Lower lobe of right lung (tissue), 2 donors: ENCODE data around the gene ZDHHC4. TPM values are rescaled to one million over a fixed set of nuclear protein-coding genes. Genes with fewer than 3 reads are reported as not detected.

Source experiments
- ATAC-seq, 2 donors: fragments of 200-7000 bp; cut with Tn5 transposase; one replicate each; pipeline ENCODE4 v1.9.1; 2020 to 2022; ENCODE audit warnings: mild to moderate bottlenecking in 2 of 2, moderate library complexity in 2 of 2
- DNase-seq: peaks from one replicate; pipeline ENCODE4 v3.0.0-alpha.2; 2020
- H3K27ac ChIP-seq: fragments of 200-600 bp; one replicate; pipeline ENCODE4 v1.8.0; 2022
- H3K27me3 ChIP-seq: fragments of 200-600 bp; one replicate; pipeline ENCODE4 v1.8.0; 2022; ENCODE audit warnings: low read depth
- H3K36me3 ChIP-seq: fragments of 200-600 bp; one replicate; pipeline ENCODE4 v1.8.0; 2022; ENCODE audit warnings: mild to moderate bottlenecking
- H3K4me1 ChIP-seq: fragments of 200-600 bp; one replicate; pipeline ENCODE4 v1.8.0; 2022
- H3K4me3 ChIP-seq: fragments of 200-600 bp; one replicate; pipeline ENCODE4 v1.8.0; 2022; ENCODE audit warnings: mild to moderate bottlenecking
- H3K9me3 ChIP-seq: fragments of 200-600 bp; one replicate; pipeline ENCODE4 v1.8.0; 2022
- CTCF ChIP-seq: fragments of 200-600 bp; IDR thresholded peaks from one replicate; pipeline ENCODE4 v1.8.0; 2022; ENCODE audit warnings: antibody characterized with exemption, mild to moderate bottlenecking
- intact Hi-C: fragments of 100-400 bp; cut with DNase I; formaldehyde crosslinking; loops from one replicate; pipeline ENCODE4 v1.11.0; 2022
- total RNA-seq: library from RNA; stranded (reverse); fragmentation: NEBNext Ultra II Directional; extraction: Animal tissue kit (Norgen Biotek cat#: 25700); gene quantifications from one replicate; pipeline ENCODE4 v1.2.1, GENCODE V29; 2021
- donor health status: DM: no; HTN: yes; CAD: no; lungs with severe emphysema.

The ZDHHC4 gene
- total RNA-seq, 1 donor from 2014 or later: 41.8 TPM

GRCh38 chr7:6562106-6562505 lies 15.1 kb upstream of the ZDHHC4 start:
- no peaks in the 10 kb centered on the region for H3K9me3 ChIP-seq
- no peaks in the 10 kb centered on the region for H3K27me3 ChIP-seq
- intact Hi-C loops: no loop called here
- H3K4me3 ChIP-seq: no peak overlapping the region
- DNase-seq: no peak
- H3K4me1 ChIP-seq: no peaks in the 10 kb centered on the region
- H3K27ac ChIP-seq: no peak overlapping the region
- ATAC-seq: no peak
- no peak for TF ChIP-seq CTCF
- no peaks in the 10 kb centered on the region for H3K36me3 ChIP-seq

- intact Hi-C loops: no loop called here
Measured at GRCh38 chr7:6563936-6564770, 13.1 kb upstream of the ZDHHC4 start.

GRCh38 chr7:6565655-6566054 lies 11.6 kb upstream of the ZDHHC4 start:
- intact Hi-C loops: no loop called here
- DNase-seq (no peak), ATAC-seq (no peak)
- no peak for TF ChIP-seq CTCF
- Histone ChIP-seq H3K9me3 (no peaks in the 10 kb centered on the region), H3K27me3 (peaks cover 5% of the 10 kb centered on the region), H3K27ac (no peak overlapping the region), H3K4me1 (no peaks in the 10 kb centered on the region), H3K36me3 (no peaks in the 10 kb centered on the region), H3K4me3 (no peak overlapping the region)

More at GRCh38 chr7:6563936-6564770, 13.1 kb upstream of the ZDHHC4 start:
- ATAC-seq: no peak
- no peak for TF ChIP-seq CTCF
- Histone ChIP-seq H3K27me3 (no peaks in the 10 kb centered on the region), H3K9me3 (no peaks in the 10 kb centered on the region), H3K36me3 (no peaks in the 10 kb centered on the region), H3K4me1 (no peaks in the 10 kb centered on the region), H3K27ac (no peak overlapping the region), H3K4me3 (no peak overlapping the region)
- no peak for DNase-seq

GRCh38 chr7:6567886-6568285 lies 9.4 kb upstream of the ZDHHC4 start:
- Histone ChIP-seq H3K9me3 (no peaks in the 10 kb centered on the region), H3K36me3 (no peaks in the 10 kb centered on the region), H3K4me1 (no peaks in the 10 kb centered on the region), H3K4me3 (no peak overlapping the region), H3K27me3 (peaks cover 7% of the 10 kb centered on the region), H3K27ac (no peak overlapping the region)
- ATAC-seq (no peak), DNase-seq (no peak)
- TF ChIP-seq CTCF: no peak
- intact Hi-C loops: no loop called here

GRCh38 chr7:6571160-6571779 lies 6.0 kb upstream of the ZDHHC4 start:
- Histone ChIP-seq H3K27me3 (peaks cover 7% of the 10 kb centered on the region), H3K27ac (no peak overlapping the region), H3K4me1 (no peaks in the 10 kb centered on the region), H3K4me3 (no peak overlapping the region), H3K36me3 (no peaks in the 10 kb centered on the region), H3K9me3 (no peaks in the 10 kb centered on the region)
- ATAC-seq (no peak), DNase-seq (no peak)
- intact Hi-C loops: no loop called here
- no peak for TF ChIP-seq CTCF
